Colonic mucosa (tissue), 4 donors: ENCODE data around the gene CACHD1. TPM values are rescaled to one million over a fixed set of nuclear protein-coding genes. Genes with fewer than 3 reads are reported as not detected.

Experiments used
- DNase-seq: peaks from one replicate; pipeline ENCODE4 v3.0.0-alpha.2; 2020
- H3K27ac ChIP-seq: fragments of 200-600 bp; one replicate; pipeline ENCODE4 v1.8.0; 2021
- H3K27me3 ChIP-seq: fragments of 200-600 bp; one replicate; pipeline ENCODE4 v1.8.0; 2021
- H3K36me3 ChIP-seq: fragments of 200-600 bp; one replicate; pipeline ENCODE4 v1.8.0; 2021
- H3K4me1 ChIP-seq: fragments of 200-600 bp; one replicate; pipeline ENCODE4 v1.8.0; 2021; ENCODE audit warnings: mild to moderate bottlenecking
- H3K4me3 ChIP-seq: fragments of 200-600 bp; one replicate; pipeline ENCODE4 v1.8.0; 2021
- H3K9ac ChIP-seq, 2 donors: one replicate each; pipeline ENCODE4 v1.7.0; 2013; ENCODE audit warnings: control low read depth in 2 of 2, low read depth in 2 of 2, low read length in 2 of 2
- H3K9me3 ChIP-seq: fragments of 200-600 bp; one replicate; pipeline ENCODE4 v1.8.0; 2021
- intact Hi-C: fragments of 100-400 bp; cut with DNase I; formaldehyde crosslinking; loops from one replicate; pipeline ENCODE4 v1.14.1; 2022
- total RNA-seq, 2 donors: library from RNA; stranded (reverse); fragmentation: NEBNext Ultra II Directional in 1 of 2; extraction: Animal tissue kit (Norgen Biotek cat#: 25700) in 1 of 2; gene quantifications; one replicate each; pipeline ENCODE4 v1.2.1, GENCODE V29; 2021
- TF ChIP-seq, protein P1 (sequence below): fragments of 200-600 bp; IDR thresholded peaks from one replicate; pipeline ENCODE4 v1.8.0; 2022; ENCODE audit warnings: antibody characterized with exemption, mild to moderate bottlenecking
- donor health status: healthy.
- donor health status: DM: no; HTN: no; CAD: no.
- donor health status: DM: no; HTN: no; CAD: no.

CACHD1 gene
- total RNA-seq, 2 donors from 2014 or later = 1.5 to 2.0 TPM

DNA sequence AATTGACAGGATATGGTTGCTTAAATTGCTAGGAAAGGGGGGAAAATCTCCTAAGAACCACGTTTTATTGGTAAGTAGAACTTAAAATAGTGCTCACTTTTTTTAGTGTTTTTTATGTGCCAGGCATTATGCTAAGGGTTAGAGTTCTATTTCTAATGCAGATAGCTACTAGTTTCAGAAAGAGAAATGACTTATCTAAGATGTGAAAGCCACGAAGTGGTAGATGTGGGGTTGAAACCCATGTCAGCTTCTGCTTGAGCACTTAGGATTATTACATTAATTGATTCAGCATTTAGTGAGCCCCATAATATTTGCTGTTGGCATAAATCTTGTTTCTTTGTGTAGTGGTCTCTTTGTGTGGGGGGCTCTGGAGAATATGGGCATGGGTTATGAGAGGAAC is 24.7 kb downstream of the CACHD1 start:
- H3K4me1 ChIP-seq = no peaks in the 10 kb centered on the region

GRCh38 chr1:64495878-64496277 is 25.9 kb downstream of the CACHD1 start:
- Histone ChIP-seq H3K27ac (no peak overlapping the region), H3K27me3 (no peaks in the 10 kb centered on the region), H3K36me3 (no peaks in the 10 kb centered on the region), H3K4me3 (no peak overlapping the region), H3K4me1 (no peaks in the 10 kb centered on the region), H3K9ac (no peak overlapping the region), H3K9me3 (no peaks in the 10 kb centered on the region)
- intact Hi-C loops = loop anchor here (10.0 kb wide), 1 partner anchor 179 kb away; no protein-coding TSS in a partner anchor
- no peak for DNase-seq
- TF ChIP-seq, protein P1, sequence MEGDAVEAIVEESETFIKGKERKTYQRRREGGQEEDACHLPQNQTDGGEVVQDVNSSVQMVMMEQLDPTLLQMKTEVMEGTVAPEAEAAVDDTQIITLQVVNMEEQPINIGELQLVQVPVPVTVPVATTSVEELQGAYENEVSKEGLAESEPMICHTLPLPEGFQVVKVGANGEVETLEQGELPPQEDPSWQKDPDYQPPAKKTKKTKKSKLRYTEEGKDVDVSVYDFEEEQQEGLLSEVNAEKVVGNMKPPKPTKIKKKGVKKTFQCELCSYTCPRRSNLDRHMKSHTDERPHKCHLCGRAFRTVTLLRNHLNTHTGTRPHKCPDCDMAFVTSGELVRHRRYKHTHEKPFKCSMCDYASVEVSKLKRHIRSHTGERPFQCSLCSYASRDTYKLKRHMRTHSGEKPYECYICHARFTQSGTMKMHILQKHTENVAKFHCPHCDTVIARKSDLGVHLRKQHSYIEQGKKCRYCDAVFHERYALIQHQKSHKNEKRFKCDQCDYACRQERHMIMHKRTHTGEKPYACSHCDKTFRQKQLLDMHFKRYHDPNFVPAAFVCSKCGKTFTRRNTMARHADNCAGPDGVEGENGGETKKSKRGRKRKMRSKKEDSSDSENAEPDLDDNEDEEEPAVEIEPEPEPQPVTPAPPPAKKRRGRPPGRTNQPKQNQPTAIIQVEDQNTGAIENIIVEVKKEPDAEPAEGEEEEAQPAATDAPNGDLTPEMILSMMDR = no peak

More for the DNA sequence above, 24.7 kb downstream of the CACHD1 start:
- Histone ChIP-seq H3K9ac (no peak overlapping the region), H3K9me3 (no peaks in the 10 kb centered on the region), H3K36me3 (no peaks in the 10 kb centered on the region), H3K27ac (no peak overlapping the region), H3K4me3 (no peak overlapping the region), H3K27me3 (no peaks in the 10 kb centered on the region)
- DNase-seq = no peak
- TF ChIP-seq, protein P1 = no peak
- intact Hi-C loops = loop anchor here (10.0 kb wide), 1 partner anchor 180 kb away; no protein-coding TSS in a partner anchor

GRCh38 chr1:64496606-64497005 is 26.7 kb downstream of the CACHD1 start:
- no peak overlapping the region for H3K27ac ChIP-seq
- H3K4me1 ChIP-seq = no peaks in the 10 kb centered on the region
- no peaks in the 10 kb centered on the region for H3K27me3 ChIP-seq
- H3K9ac ChIP-seq = no peak overlapping the region
- H3K36me3 ChIP-seq = no peaks in the 10 kb centered on the region
- intact Hi-C loops = loop anchor here (10.0 kb wide), 1 partner anchor 178 kb away; no protein-coding TSS in a partner anchor
- no peak for DNase-seq
- H3K4me3 ChIP-seq = no peak overlapping the region
- TF ChIP-seq, protein P1 = no peak
- H3K9me3 ChIP-seq = no peaks in the 10 kb centered on the region

DNA sequence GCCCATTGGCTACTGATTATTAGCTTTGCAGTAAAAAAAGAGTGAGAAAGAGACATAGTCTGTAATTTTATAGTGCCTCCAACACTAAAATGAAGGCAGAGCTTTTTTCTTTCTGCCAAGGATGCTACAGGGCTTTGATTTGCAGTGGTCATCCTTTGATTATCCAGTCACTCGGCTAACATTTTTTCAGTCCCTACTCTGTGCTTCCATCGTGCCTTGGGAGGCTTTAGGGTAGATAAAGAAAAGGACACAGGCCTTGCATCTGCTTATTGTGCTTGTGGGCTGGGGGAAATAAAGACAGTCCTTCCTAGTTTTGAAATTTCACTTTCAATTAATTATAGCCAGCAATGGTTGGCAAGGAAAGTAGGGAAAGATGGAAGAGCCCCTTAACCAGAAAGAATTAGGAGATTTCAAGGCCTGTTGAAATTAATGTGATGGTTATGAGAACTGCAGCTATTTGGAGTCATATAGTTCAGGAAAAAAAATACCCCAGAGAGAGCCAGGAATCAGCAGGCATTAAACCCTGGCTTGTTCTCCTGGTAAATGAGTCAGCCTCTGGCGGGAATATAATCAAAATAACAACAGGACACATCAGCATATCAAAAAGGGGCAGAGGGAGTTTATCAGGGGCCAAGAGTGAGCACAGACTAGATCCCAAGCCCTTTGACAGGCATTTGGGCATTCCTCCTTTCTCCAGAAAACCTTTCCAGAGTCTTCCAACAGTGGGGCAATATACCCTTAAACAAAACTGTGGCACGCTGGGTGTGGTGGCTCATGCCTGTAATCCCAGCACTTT is 27.4 kb downstream of the CACHD1 start:
- H3K4me3 ChIP-seq = no peak overlapping the region

GRCh38 chr1:64498325-64498724 is 28.4 kb downstream of the CACHD1 start:
- no peaks in the 10 kb centered on the region for H3K36me3 ChIP-seq
- no peak overlapping the region for H3K4me3 ChIP-seq
- no peak overlapping the region for H3K9ac ChIP-seq
- no peak overlapping the region for H3K27ac ChIP-seq
- DNase-seq = no peak
- H3K4me1 ChIP-seq = no peaks in the 10 kb centered on the region
- no peaks in the 10 kb centered on the region for H3K9me3 ChIP-seq
- intact Hi-C loops = loop anchor here (10.0 kb wide), 1 partner anchor 176 kb away; no protein-coding TSS in a partner anchor
- TF ChIP-seq, protein P1 = no peak
- no peaks in the 10 kb centered on the region for H3K27me3 ChIP-seq

More for the DNA sequence above, 27.4 kb downstream of the CACHD1 start:
- H3K4me1 ChIP-seq = no peaks in the 10 kb centered on the region
- TF ChIP-seq, protein P1 = no peak
- intact Hi-C loops = loop anchor here (10.0 kb wide), 1 partner anchor 178 kb away; no protein-coding TSS in a partner anchor
- H3K27ac ChIP-seq = no peak overlapping the region
- H3K27me3 ChIP-seq = no peaks in the 10 kb centered on the region
- H3K9ac ChIP-seq = no peak overlapping the region
- no peaks in the 10 kb centered on the region for H3K36me3 ChIP-seq
- DNase-seq = no peak
- no peaks in the 10 kb centered on the region for H3K9me3 ChIP-seq
